Measurements from ENCODE around the gene MLLT1. TPM values are rescaled to one million over a fixed set of nuclear protein-coding genes. Genes with fewer than 3 reads are reported as not detected.
A peak's percentile ranks its signal among the peaks of the same experiment; 100 is the strongest.

MLLT1 gene
- total and polyA plus RNA-seq, 5 donors = 34.8 to 67.3 (median 64.7) TPM

DNA sequence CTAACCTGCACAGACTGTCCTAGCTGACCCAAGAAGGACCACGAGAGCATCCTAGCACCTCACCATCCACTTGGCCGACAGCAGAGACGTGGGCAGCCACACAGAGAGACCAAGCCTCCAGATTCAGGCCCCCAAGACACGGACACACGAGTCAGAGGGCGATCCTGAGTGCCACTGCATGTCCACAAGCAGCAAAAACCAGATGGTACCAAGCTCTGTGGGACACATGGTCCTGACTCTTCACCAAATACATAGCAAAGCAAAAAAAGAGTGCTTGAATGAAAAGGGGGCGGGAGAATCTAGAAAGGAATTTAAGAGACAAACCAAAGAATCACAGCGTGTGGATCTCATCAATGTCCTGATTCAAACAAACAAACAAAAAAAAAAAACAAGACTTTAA lies 45.2 kb downstream of the MLLT1 start:
- intact Hi-C loops (cut with DNase I) = loop anchor here in 1 of 4 donors (5.0 kb wide), 1 partner anchor 38 kb away; no protein-coding TSS in a partner anchor
- no peaks in the 10 kb centered on the region for H3K9me3 ChIP-seq (ENCODE audit: control insufficient read depth, low read length)
- 69% methylated on average over 8 of the region's 8 CpGs for WGBS
- no peak for DNase-seq
- no peaks in the 10 kb centered on the region for H3K27me3 ChIP-seq (ENCODE audit: control insufficient read depth, insufficient read depth)
- H3K4me1 ChIP-seq (ENCODE audit: control insufficient read depth, insufficient read depth, low read length) = peaks cover 38% of the 10 kb centered on the region
- peak overlapping the region; percentile 81 for H3K27ac ChIP-seq (ENCODE audit: low read length)
- ATAC-seq = no peak
- no peak overlapping the region for H3K4me3 ChIP-seq (ENCODE audit: low read length)

DNA sequence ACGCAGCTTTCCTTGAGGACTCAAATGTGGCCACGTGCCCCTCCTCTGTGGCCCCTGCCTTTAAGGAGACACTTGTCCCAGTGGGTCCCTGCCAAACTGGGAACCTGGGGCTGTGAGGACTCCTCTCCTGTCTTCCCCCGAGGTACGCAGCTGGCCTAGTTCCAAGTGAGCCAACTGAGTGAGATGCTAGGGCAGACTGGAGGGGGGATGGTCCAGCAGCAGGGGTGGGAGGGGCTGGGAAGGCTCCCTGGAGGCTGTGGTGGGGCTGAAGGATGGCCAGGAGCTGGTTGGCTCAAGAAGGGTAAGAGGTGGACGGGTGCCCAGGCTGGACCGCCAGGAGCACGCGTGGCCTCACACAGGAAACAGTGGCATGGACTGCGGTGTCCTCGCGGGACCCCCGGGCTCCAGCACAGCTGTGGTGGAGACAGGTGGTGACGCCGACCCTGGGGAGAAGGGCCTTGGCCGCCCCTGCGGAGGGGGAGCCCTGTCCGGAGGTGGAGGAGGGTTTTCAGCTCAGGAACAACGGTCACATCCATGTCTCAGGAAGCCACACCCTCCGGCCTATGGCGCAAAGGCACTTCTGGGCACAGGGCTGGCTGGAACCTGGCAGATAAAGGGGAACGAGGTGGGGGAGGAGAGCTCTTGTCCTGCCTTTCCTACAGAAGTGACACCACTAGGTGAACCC lies 45.8 kb downstream of the MLLT1 start:
- ATAC-seq (peak; percentile 28 to 68), DNase-seq (peak; percentile 69 to 83 (median 77))
- intact Hi-C loops (cut with DNase I) = loop anchor here in 1 of 4 donors (5.0 kb wide), 1 partner anchor 38 kb away; no protein-coding TSS in a partner anchor
- Histone ChIP-seq H3K9me3 (ENCODE audit: control insufficient read depth, low read length) (no peaks in the 10 kb centered on the region), H3K27ac (ENCODE audit: low read length) (peak overlapping the region; percentile 81), H3K27me3 (ENCODE audit: control insufficient read depth, insufficient read depth) (no peaks in the 10 kb centered on the region), H3K4me1 (ENCODE audit: control insufficient read depth, insufficient read depth, low read length) (peaks cover 33% of the 10 kb centered on the region), H3K4me3 (ENCODE audit: low read length) (no peak overlapping the region)
- 33% methylated on average over 21 of the region's 21 CpGs for WGBS

DNA sequence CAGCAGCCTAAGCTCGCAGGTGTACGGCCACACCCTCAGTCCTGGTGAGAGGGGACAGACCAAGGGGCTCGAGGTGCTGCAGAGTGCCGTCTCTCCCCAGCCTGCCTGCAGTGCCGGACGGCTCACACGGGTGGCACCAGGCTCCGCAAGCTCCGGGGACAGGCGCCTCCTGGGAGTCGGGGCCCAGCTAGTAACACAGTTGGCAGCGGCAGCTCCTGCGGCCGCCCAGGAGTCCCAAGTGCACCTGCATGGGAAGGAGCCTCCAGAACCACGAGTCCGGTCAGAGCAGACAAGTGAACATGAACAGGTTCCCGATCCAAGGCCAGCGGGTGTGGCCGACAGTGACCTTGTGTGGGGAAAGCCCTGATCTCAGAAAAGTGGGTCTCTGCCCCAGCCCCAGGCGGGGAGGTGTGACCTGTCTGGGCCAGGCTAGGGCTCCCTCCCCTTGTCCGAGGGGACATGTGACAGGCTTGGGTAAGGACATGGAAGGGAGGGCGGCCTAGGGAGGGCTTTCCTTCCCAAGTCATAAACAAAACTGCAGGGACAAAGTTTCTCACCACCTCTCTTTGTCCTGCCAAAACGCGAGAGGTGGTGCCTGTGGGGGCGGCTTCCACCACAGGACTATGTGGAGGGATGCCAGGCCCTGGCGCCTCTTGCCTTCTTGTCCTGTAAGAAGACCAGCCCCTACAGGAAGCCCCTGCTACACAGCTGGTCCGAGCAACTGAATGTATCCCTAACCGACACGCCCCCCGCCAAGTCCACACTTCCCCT lies 46.5 kb downstream of the MLLT1 start:
- peaks cover 33% of the 10 kb centered on the region for H3K4me1 ChIP-seq (ENCODE audit: control insufficient read depth, insufficient read depth, low read length)
- no peak overlapping the region for H3K4me3 ChIP-seq (ENCODE audit: low read length)
- ATAC-seq (peak; percentile 69 to 71), DNase-seq (peak; percentile 81 to 94 (median 92))
- intact Hi-C loops (cut with DNase I) = loop anchor here in 1 of 4 donors (5.0 kb wide), 1 partner anchor 39 kb away; no protein-coding TSS in a partner anchor
- no peaks in the 10 kb centered on the region for H3K9me3 ChIP-seq (ENCODE audit: control insufficient read depth, low read length)
- H3K27me3 ChIP-seq (ENCODE audit: control insufficient read depth, insufficient read depth) = no peaks in the 10 kb centered on the region
- WGBS = 41% methylated on average over 30 of the region's 30 CpGs
- H3K27ac ChIP-seq (ENCODE audit: low read length) = peak overlapping the region; percentile 81

DNA sequence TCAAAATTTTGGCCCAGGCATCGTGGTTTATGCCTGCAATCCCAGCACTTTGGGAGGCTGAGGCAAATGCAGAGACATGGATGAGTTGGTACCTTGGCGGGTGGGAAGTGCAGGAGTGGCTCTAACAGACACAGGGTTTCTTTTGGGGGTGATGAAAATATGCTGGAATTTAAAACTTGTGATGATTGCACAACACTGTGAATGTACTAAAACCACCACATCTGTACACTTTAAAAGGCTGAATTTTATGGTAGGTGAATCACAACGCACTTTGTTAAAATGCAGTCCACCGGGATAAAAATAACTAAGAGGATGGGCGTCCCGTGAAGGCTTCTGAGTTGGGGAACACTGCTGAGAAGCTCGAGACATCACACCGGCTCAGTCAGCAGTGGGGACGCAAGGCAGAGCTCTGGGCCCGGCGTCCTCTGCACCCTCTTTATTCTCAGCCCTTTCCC lies 47.1 kb downstream of the MLLT1 start:
- H3K4me3 ChIP-seq (ENCODE audit: low read length) = no peak overlapping the region
- intact Hi-C loops (cut with DNase I) = loop anchor here in 1 of 4 donors (5.0 kb wide), 1 partner anchor 40 kb away; no protein-coding TSS in a partner anchor
- peak overlapping the region; percentile 39 for H3K27ac ChIP-seq (ENCODE audit: low read length)
- no peaks in the 10 kb centered on the region for H3K9me3 ChIP-seq (ENCODE audit: control insufficient read depth, low read length)
- H3K27me3 ChIP-seq (ENCODE audit: control insufficient read depth, insufficient read depth) = no peaks in the 10 kb centered on the region
- no peak for ATAC-seq
- DNase-seq = no peak
- peaks cover 33% of the 10 kb centered on the region for H3K4me1 ChIP-seq (ENCODE audit: control insufficient read depth, insufficient read depth, low read length)
- WGBS = 52% methylated on average over 11 of the region's 11 CpGs

DNA sequence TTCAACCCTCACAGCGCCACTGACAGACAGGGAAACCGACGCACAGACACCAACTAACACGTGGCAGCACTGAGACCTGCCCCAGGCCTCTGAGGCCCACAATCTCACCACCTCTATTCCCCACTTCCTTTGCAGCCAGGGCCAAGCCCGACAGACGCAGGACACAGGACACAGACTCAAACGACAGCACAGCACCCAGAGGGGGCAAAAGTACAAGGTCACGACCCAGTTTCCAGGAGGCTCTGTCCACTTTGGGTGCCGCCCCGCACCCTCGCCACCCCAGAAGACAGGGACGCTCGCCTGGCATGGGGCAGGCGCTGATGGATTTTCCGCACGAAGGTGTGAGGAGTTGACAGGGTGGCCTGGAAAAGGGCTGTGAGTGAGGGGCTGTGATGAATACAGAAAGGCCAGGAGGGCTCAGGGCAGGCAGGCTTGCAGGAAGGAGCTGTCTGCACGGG lies 48.8 kb downstream of the MLLT1 start:
- H3K4me1 ChIP-seq (ENCODE audit: control insufficient read depth, insufficient read depth, low read length) = peaks cover 22% of the 10 kb centered on the region
- 88% methylated on average over 17 of the region's 17 CpGs for WGBS
- intact Hi-C loops (cut with DNase I) = loop anchor here in 1 of 4 donors (5.0 kb wide), 1 partner anchor 41 kb away; no protein-coding TSS in a partner anchor
- H3K27ac ChIP-seq (ENCODE audit: low read length) = no peak overlapping the region
- DNase-seq = no peak
- H3K9me3 ChIP-seq (ENCODE audit: control insufficient read depth, low read length) = no peaks in the 10 kb centered on the region
- no peaks in the 10 kb centered on the region for H3K27me3 ChIP-seq (ENCODE audit: control insufficient read depth, insufficient read depth)
- no peak overlapping the region for H3K4me3 ChIP-seq (ENCODE audit: low read length)
- ATAC-seq = no peak

DNA sequence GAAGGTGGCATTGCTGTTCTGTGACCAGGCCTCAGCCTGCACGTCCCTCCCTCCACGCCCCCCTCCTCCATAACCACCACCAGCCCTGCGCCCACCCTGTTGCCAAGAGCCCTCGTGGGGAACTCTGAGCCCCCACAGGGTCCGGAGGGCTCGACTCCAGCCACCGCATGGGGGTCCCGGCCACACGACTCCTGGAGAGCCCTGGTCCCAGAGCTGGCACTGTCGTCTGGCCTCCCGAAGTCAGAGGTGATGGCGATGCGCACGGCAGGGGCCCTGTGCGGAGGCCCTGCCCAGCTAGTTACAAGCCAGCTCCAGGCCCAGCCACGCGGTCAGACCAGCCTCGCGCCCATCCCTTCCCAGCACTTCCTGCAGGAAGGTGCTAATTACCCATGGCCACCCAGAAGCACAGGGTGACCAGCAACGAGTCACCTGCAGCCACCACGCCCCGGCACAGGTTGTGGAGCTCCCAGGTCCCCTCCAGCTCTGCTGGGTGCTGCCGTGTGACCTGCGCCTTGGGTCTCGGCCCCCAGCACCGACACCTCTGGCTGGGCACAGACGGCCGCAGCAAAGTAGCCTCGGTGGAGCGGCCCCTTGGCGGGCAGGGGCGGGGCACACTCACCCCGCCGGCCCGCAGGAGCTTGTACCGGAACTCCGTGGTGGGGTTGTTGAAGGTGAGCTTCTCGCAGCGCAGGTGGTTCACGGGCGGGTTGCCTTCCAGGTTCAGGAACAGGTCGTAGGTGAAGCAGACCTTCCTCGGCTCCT lies 49.6 kb downstream of the MLLT1 start:
- H3K4me1 ChIP-seq (ENCODE audit: control insufficient read depth, insufficient read depth, low read length) = peaks cover 19% of the 10 kb centered on the region
- intact Hi-C loops (cut with DNase I) = loop anchor here in 1 of 4 donors (5.0 kb wide), 1 partner anchor 42 kb away; no protein-coding TSS in a partner anchor

DNA sequence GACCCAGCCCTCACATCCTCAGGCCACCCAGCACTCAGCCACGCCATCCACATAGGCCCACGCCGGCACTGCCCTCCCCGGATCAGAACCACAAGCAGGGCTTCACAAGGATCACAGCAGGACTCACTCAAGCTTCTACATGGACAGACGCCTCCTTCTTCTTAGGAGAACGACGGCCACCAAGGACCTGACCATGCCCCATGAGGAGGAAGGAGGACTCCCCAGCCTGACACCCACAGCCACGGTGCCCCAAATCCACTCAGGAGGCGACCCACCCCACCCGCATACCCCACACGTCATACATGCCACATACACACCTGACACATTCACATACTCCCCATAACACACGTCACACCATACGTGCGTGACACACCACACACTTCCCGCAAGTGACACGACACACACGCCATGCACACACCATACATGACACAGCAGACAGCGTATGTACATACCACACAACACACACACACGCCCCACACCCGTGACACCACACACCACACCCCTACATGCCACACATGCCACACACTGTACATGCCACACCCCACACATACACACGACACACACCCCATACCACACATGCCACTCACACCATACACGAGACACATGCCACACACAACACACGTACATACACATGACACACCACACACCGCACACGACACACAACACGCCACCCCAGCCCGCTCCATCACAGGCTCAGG lies 50.4 kb downstream of the MLLT1 start:
- Histone ChIP-seq H3K9me3 (ENCODE audit: control insufficient read depth, low read length) (no peaks in the 10 kb centered on the region), H3K27ac (ENCODE audit: low read length) (no peak overlapping the region), H3K4me3 (ENCODE audit: low read length) (no peak overlapping the region), H3K4me1 (ENCODE audit: control insufficient read depth, insufficient read depth, low read length) (peaks cover 19% of the 10 kb centered on the region), H3K27me3 (ENCODE audit: control insufficient read depth, insufficient read depth) (no peaks in the 10 kb centered on the region)
- no peak for ATAC-seq
- 93% methylated on average over 27 of the region's 27 CpGs for WGBS
- intact Hi-C loops (cut with DNase I) = no loop called here
- DNase-seq = no peak

More for the DNA sequence above, 49.6 kb downstream of the MLLT1 start:
- Histone ChIP-seq H3K27me3 (ENCODE audit: control insufficient read depth, insufficient read depth) (no peaks in the 10 kb centered on the region), H3K9me3 (ENCODE audit: control insufficient read depth, low read length) (no peaks in the 10 kb centered on the region), H3K27ac (ENCODE audit: low read length) (no peak overlapping the region), H3K4me3 (ENCODE audit: low read length) (no peak overlapping the region)
- DNase-seq (peak in 1 of 3 donors; percentile 54), ATAC-seq (no peak)
- 93% methylated on average over 43 of the region's 43 CpGs for WGBS

DNA sequence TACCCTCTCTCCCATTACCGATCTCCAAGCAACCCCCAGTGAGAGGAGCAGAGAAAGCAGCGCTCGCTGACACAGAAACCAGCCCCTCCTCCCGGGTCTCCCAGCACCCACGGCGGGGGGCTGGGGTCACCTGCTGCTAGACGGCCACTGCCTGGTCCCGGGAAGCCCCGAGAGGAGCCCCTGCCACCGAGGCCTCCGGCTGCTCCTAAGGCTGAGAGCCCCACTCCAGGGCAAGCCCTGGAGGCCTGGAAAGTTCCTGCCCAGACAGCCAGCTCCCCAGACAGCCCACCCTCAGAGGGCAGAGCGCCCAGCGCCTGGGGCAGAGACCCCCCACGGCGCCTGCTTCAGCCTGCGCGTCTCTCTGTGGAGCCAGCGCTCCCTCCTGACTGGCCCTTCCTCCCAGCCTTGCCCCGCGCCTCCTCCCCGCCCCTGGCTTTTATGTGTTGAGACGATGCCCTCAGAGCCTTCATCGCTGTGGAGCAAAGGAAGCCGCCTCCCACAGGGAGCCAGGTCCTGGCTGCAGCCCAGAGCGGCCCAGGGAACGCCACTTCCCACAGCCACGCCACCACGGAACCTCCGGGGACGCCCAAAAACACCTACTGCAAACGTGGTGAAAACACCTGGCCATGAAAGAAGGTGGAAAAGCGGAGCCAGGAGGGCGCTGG lies 51.1 kb downstream of the MLLT1 start:
- peaks cover 12% of the 10 kb centered on the region for H3K4me1 ChIP-seq (ENCODE audit: control insufficient read depth, insufficient read depth, low read length)
- WGBS = 74% methylated on average over 33 of the region's 33 CpGs
- no peaks in the 10 kb centered on the region for H3K27me3 ChIP-seq (ENCODE audit: control insufficient read depth, insufficient read depth)
- H3K27ac ChIP-seq (ENCODE audit: low read length) = no peak overlapping the region
- H3K9me3 ChIP-seq (ENCODE audit: control insufficient read depth, low read length) = no peaks in the 10 kb centered on the region
- no peak overlapping the region for H3K4me3 ChIP-seq (ENCODE audit: low read length)
- DNase-seq = peak in 2 of 3 donors; percentile 34 to 55
- ATAC-seq = no peak
- intact Hi-C loops (cut with DNase I) = no loop called here

DNA sequence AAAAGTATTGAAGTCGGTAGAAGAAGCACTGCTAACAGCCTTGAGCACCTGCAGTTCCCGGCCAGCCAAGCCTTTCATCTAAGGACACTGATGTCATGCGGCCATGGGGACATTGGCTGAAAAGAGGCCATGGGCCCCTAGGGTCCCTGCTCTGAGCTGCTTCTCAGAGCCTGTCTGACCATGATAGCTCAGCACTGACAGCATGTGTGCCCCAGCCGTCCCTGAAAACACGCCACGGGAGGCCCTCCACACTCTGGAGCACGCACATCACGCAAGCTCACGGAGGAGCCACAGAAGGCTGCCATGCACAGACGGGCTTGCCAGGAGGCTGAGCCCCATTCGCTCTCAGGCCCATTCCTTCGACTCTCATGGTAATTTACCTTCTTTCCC lies 51.8 kb downstream of the MLLT1 start:
- Histone ChIP-seq H3K27me3 (ENCODE audit: control insufficient read depth, insufficient read depth) (no peaks in the 10 kb centered on the region), H3K4me3 (ENCODE audit: low read length) (no peak overlapping the region), H3K9me3 (ENCODE audit: control insufficient read depth, low read length) (no peaks in the 10 kb centered on the region), H3K4me1 (ENCODE audit: control insufficient read depth, insufficient read depth, low read length) (peaks cover 9% of the 10 kb centered on the region), H3K27ac (ENCODE audit: low read length) (no peak overlapping the region)
- DNase-seq = peak in 2 of 3 donors; percentile 29 to 39
- no peak for ATAC-seq
- WGBS = 82% methylated on average over 12 of the region's 12 CpGs
- intact Hi-C loops (cut with DNase I) = no loop called here
